Cerebellar cortex (tissue), 1 donor: ENCODE data around the gene ITPK1.

ENCODE experiments used
- DNase-seq: peaks from one replicate; pipeline ENCODE4 v3.0.0-alpha.2; 2015; ENCODE audit warnings: low spot score

The ITPK1 gene

DNA sequence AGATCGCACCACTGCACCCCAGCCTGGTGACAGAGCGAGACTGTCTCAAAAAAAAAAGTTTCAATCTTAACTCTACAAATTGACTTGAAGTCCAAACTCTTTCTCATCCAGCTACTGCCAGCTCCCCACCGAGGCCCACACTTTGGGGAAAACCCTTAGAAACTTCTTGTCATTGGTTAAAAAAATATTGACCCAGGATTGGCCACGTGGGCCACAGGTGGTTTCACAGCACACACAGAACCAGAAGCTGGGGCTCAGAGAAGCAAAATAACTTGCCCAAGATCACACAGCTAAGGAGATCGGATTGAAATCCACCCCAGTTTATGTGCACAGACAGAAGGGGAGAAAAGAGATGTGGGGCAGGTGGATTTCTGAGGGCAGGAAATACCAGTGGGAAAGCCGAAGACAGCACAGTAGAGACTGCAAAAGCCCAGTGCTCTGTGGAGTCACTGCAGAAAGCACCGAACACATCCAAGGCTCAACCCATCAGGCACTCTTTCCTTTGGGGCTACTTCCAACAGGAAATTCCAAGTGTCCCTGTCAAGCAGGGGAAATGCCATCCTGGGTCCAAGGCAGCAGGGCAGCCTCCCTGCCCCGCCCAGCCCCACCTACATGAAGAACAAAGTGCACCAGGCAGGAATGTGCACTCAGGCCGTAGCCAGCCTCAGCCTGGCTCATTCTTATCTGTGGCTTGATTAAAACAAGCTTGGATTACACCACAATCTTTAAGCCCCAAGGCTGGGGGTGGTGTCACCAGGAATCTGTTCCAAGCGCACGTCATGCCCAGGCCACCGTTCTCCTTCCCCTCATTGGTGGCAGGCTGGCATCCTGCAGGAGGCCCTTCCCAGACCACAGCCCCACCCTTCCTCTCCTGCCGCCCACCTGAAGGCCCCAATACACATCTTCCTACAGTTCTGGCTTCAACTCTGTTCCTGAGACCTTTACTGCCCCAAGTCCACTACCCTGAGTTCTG is 72.5 kb downstream of the ITPK1 start:
- no peak for DNase-seq

DNA sequence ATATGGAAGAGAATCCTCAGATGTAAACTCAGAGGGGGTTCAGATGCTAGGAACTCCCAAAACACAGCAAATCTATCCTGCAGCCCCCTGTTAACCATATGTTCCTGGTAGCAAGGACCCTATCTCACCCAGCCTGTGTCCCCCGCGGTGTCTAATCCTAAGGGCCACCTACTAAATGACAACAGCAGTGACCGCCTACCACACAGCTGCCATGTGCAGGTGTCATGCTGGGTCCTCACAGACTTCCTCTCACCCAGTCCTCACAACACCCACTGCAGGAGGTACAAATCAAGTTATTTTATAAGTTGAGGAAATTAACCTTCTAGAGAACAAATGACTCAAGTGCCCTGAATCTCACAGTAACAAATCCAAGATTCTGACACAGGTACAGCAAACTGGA is 73.9 kb downstream of the ITPK1 start:
- DNase-seq = no peak

DNA sequence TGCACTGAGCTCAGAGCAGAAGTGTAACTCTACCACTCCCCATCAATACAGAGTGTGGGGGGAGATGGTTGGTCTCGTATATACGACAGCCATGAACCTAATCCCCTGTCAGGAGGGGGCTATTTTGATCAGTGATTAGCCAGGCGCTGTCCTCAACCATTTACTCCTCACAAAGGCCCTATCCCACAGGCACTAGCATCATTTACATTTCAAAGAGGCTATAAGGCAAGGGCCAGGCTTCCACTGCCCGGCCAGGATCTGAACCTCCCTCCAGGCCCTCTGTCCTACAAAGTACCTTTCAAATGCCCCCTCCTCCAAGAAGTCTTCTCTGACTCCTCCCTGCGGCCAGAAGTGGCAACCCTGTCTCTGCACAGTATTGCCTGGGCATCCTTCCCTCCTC is 74.7 kb downstream of the ITPK1 start:
- DNase-seq = no peak

DNA sequence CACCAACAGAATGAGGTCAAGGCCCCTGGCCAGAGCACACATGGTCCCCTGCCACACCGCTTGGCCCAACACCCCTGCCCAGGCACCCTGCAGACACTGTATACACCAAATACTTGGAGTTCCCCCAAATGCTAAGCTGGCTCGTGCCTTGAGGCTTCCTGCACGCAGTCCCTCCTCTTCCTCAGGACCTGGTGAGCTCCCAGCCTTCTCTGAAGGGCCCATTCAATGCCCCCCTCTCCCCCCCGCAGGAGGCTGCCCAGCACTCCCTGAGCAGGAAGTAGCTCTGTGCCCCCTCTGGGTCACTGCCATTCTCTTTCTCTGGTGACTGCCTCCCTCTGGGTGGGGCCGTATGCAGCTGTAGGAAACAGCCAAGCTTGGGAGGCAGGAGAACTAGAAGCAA is 75.3 kb downstream of the ITPK1 start:
- DNase-seq = peak; percentile 42

DNA sequence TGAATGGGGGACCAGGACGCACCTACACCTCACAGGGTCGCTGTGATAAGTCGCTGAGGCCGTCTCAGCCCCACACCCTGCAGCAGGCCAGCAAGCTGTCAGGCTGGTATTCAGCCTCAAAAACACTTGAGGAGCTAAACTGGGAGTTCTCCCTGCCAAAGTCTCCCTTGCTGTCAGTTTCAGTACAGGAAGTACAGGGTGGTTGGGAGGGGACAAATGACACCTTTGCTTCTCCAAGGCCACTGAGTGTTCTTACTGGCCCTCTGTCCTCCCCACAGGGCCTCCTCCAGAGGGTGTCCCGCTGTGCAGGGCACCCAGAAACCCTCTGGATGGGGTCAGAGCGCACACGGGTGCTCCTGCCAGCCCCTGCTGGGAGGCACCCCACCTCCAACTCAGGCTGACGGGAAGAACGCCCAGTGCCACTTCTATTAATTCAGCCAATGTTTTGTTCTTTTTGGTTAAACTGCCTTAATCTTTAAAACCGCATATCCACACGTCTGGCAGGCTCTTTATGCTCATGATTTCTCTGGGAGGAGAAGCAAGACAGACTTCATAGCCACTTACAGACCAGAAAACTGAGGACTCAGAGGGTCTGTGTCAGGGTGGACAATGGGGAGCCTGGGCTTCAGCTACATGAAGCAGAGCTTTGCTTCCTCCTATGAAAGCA is 75.9 kb downstream of the ITPK1 start:
- peak; percentile 44 for DNase-seq

DNA sequence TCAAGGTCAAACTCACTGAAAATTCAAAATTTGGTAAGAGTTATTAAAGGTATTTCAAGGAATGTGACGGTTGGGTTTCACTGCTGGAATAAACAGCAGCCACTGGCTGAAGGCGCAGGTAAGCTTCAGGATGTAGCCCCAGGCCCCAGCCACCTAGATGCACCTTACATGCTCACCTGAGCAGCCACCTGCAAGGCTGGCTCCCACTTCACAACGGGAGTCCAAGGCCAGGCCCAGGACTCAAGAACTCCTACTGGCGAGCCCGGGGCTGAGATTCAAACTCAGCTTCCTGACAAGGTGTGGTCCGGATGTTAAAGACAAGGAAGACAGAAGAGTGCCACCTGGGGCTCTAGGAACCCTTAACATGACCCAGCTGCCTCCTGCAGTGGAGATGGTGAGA is 78.4 kb downstream of the ITPK1 start:
- no peak for DNase-seq

DNA sequence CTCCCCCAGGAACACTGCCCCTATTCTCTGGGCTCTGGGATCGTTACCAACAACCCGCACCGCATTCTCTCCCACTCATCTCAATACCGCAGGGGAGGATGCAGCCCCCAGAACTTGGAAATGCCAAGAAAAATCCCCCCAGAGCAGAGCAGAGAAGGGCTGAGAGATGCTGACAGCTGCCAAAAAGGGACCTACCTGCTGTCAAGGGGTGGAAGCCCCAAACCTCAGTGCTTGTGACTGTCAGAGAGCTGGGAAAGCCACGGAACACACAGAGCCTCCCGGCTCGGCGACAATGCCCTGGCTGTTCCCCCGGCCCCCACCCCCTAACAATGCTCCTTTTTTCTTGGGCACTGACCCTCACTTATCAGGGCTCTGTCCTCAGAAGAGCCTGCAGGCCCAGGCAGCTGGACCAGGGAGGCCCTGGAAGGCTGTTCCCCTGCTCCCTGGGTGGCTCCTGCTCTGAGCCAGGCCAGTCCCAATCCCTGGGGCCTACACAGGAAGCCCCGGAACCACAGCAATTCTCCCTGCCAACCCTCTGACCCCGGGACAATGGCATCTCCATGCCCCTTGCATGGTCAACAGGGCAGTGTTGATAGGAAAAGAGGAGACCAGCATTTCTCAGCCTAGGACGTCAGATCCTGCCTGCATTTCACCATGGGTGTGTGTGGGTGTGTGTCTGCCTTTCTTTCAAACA is 78.9 kb downstream of the ITPK1 start:
- no peak for DNase-seq

DNA sequence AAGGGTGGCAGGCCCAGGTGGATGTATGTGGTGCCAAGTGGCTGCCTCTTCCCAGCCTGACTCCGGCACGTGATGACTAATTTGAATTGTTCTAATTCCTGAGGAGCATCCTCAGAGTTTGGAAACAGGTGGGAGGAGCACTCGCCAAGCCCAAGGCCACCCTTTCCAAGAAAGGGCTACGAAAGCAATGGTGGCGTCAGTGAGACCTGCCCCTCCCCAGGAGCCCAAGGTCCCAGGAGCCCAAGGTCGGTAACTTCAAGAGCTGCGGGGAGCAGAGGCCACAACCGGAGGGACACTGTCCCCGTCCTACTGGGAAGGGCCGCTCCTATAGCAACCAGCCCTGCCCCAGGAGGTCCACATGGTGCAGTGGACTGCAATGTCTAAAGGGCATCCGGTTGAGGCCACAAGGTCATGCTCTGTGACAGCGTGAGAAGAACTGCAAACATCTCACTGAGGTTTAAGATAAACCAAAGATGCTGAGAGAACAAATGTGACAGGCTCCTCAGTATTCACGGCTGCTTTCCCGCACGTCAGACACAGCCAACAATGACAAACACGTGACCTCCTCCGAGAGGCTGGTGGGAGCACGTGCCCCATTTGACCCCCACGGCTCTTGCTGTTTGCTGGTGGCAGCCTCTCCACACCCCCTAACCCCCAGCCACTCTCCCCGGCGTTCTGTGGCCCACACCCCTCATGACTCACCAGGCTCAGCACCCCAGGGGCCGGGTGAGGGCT is 79.6 kb downstream of the ITPK1 start:
- DNase-seq = peak; percentile 42

DNA sequence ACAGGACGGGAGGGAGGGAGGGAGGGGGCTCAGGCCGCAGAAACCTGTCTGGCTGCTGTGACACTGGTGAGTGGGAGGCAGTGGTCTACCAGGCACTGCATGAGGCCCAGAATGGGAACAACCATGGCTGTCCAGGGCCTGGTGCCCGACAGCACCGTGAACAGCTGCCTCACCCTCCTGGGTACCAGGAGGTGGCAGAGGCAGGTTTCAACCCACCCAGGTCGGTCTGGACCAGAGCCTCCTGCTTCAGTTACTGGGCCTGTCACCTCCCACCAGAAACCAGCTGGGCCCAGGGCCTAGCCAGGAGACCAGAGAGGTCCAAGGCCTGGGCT is 80.2 kb downstream of the ITPK1 start:
- no peak for DNase-seq

DNA sequence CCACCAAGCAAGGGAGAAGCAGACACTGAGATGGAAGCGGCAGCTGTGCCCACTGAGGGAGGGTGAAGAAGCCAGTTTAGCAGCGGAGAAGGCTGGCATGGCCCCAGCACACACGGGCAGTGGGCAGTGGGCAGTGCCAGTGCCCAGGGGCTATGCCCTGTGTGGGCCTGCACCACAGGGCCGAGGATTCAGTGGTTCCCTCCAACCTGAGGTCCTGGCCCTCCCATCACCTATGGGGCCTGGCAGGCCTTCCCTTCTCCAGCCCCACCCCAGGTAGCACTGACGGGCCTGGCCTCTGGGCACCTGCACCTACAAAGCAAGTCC is 81.1 kb downstream of the ITPK1 start:
- DNase-seq = no peak

DNA sequence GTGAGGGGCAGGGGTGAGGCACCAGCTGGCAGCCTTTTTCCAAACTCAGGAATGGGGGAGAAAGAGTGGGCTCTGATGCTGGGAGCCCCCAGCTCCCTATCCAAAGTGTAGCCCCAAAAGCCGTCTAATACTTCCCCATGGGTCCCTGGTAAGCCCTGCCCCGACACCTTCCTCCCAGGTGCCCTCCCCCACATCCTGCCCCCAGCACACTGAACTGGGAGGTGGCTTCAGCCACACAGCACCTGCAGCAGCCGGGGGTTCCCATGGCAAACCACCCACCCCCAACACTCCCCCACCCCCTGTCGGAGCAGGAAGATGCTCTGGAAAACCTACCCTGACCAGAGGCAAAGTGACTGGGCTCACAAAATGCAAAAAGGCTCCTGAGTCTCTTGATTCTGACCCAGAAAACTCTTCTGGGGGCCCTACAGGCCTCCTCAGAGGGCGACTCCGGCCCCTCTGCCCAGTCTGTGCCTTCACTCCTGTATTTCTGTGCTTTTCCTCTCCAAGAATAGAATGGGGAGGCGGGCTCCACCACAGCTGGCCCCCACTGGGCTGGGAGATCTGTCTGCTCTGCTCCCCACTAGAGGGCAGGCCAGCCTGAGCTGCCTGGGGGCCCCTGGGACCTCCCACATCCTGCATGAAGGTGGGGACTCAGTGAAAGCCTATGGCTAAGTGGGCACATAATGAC is 81.6 kb downstream of the ITPK1 start:
- no peak for DNase-seq

DNA sequence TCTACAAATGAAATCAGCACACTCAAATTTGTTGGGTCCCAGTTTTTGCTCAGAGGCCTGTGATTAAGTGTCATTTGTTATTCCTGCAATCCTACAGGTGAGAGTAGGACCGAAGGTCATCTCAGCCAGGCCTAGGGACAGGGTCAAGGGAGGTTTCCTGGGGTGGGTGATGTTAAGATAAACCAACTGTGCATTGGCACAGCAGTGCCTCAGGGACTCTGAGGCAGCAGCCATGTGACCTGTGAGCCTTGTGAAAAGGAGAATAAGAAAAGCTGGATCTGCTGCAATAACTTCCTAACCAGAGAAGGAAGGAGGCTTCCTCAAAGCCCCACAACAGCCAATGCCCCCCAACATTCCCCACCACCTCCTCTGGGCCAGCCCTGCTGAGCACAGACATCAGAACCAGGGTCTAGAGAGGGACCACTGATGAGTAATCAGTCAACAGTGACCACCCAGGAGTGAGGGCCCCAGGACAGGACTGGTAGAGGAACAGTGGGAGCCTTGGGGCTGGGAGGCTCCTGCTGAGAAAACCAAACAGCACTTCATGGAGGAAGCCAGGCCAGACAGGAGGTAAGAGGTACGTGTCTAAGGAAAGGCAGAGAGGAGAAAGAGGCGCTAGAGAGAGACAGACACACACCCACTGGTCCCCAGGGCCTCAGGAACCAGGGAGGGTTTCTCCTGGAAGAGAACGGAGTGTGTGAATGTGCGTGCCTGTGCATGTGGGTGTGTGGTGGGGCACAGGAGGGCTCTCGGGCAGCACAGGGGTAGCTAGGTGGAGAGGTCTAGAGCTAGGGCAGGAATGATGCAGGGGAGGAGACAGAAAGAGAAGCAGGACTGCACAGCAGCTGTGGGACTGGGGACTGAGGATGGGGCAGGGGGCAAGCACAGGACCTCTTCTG is 82.4 kb downstream of the ITPK1 start:
- DNase-seq = no peak

DNA sequence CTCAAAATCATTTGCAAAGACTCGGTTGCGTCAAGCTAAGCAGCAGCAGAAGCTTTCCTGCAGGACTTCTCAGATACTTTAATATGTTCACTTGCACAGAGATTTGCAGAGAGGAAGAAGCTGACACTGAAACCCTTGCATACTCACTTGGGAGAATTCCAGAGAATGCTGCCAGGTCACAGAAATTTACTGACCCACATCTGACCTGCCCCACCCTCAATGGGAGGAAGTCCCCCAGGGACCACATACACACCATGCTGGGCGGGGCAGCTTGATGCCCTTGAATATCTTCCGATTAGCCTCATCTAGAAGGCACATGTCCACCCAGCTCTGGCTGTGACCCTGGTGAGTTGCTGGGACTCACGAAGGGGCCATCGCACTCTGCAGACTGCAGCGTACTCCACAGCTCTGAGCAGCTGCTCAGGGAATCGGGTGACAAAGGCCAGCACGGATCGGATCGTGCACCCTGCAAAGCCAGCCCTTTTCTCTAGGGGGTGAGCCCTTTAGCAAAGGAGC is 83.2 kb downstream of the ITPK1 start:
- DNase-seq = no peak

DNA sequence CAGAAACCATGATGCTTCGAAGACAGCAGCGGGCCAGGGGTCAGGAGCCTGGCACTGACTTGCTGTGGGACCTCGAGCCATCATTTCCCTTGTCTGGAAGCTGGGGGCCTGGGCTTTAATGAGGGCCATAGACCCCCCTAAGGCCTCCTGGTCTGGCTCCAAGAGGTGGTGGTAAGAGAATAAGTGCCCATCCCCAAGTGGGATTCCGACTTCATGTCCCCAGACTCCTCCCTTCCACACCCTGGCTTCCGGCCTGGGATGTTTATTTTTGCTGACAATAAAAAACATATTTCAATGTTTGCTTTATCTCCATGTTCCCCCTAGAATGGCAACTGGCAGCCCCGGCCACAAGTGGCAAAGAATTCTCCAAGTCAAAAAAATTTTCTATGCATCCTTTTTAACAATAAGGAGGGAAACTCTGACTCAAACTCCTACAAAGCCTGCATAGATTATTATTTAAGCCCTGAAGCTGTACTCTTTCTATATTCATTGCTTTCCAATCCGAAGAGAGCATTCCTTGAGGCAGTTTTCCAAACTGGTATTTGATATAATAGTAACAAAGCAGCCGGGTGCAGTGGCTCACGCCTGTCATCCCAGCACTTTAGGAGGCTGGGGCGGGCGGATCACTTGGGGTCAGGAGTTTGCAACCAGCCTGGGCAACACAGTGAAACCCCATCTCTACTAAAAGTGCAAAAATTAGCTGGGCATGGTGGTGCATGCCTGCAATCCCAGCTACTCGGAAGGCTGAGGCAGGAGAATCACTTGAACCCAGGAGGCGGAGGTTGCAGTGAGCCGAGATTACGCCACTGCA is 84.0 kb downstream of the ITPK1 start:
- no peak for DNase-seq

DNA sequence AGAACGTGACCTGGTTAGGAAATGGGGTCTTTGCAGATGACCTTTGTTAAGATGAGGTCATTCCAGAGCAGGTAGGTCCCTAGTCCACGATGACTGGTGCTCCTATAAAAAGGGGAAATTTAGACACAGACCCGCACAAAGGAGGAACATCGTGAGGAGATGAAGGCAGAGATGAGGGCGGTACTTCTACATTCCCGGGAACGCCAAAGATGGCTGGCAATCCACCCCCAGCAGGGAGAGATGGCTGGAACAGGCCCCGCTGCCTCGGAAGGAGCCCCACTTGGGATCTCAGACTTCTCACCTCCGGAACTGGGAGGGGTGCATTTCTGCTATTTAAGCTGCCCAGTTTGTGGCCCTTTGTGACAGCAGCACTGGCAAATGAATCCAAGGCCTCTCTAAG is 85.0 kb downstream of the ITPK1 start:
- DNase-seq = no peak

DNA sequence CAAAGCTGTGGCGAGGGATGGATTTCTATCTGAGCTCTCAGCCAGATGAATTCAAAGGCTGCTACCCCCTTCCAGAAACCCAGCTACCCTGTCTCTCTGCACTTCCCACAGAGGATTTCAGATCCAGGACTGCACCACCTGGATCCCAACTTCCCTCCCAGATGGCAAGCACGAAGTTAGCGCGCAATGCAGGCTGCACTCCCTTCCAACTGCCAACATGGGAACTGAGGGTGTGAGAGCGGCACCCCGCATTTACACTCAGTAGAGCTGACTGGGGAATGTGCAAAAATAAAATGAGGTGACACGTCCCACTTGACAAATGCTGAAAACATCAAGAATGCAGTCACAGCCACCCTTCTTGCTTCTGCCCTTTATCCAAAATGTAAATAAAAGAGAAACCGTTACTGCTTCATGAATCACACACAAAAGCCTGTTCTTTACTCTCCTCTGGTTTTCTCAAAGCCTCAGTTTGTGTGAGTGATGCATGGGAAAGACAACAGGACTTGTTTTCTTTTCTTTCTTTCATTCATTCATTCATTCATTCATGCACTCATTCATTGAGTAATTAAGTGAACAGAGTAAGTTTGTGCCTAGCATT is 85.7 kb downstream of the ITPK1 start:
- DNase-seq = peak; percentile 40

DNA sequence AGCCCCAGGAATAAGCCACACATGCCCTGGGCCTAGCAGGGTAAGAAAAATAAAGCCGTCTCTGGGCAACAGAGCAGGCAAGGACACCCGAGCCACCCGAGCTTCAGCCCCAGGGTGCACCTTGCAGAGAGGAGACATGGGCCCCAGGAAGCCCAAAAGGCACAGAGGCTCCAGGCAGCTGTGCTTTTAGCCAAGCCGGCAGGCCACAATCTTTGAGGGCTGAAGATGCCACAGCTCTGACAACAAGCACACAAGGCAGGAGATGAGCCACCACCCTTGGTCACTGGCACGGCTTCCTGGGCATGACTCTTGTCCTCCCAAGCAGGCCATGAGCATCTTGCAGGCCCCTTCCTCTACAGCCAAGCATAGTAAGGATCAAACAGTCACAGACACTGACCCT is 86.3 kb downstream of the ITPK1 start:
- DNase-seq = no peak

DNA sequence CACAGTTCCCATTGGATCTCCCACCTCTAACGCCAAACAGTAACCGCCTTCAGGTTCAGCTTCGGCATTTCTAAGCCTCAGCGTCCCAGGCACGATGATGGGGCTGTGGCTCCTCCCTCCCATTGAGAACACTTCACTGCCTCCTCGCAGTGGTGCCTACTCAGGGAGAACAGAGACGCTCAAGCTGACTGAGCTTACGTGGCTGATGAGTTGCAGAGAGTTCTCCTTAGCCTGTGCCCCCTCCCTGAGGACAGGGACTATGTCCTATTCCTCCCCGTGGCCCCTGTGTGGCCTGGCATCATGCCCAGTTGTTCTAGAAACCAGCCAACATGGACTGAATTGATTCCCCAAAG is 87.0 kb downstream of the ITPK1 start:
- no peak for DNase-seq
